Superior temporal gyrus (tissue), 1 donor: ENCODE results near the gene CUL1.
"Not testable (repeated sequence)": the region's sequence is repeated elsewhere in the genome, so short reads cannot be mapped to it uniquely, and the experiment has no call there.

ENCODE experiments used
- DNase-seq: peaks from one replicate; pipeline ENCODE4 v3.0.0-alpha.2; 2016; ENCODE audit errors: extremely low spot score

Gene CUL1

DNA sequence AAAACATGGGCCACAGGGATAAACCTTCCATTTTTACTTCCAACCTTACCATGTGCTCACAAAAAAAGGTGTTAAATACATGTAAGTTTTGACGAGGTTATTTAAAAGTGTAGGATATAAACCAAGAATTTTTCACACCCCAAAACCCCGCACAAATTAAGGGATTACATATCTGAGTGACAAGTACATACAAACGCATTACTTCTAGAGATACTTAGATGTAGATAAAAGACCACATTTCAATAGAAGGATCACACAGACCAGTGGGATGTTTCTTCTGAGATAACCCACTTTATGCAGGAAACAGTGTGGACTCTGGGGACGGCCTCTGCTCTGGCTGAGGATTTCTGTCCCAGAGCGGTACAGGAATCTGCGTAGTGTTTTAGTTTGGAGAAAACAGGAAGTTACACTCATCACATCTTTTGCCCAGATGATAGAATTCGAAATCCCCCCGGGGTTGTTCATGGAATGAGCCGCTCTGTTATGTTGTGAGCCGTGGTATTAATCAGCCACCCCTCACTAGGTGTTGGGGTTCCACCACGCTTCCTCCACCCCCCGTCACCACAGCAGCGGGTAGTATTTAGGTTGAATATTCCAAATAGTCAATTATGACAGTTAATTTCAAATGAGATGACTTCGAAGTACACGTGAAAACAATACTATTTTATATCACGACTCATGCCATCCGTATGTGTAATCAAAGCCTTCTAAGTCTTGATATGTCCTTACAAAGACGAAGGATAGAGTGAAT is 1.3 kb upstream of the CUL1 start:
- DNase-seq: peak; percentile 51

DNA sequence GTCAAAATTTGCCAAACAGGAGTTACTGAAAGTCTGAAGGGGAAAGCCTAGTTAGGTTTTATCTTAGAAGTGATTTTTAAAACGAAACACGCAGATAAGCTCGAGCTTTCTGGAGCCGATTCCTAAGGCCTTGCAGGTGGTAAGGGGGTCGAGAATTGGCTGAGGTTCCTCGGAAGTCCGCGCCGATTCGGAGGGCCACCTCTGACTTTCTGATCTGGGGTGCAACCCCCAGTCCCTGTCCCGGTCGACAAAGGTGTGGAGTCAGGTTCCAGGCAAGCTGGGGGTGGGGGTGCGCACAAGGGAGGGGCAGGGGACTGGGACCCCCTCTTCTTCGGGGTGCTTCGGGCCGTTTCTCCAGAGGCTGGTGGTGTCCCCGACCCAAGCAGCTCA is 701 bp upstream of the CUL1 start:
- DNase-seq: no peak

DNA sequence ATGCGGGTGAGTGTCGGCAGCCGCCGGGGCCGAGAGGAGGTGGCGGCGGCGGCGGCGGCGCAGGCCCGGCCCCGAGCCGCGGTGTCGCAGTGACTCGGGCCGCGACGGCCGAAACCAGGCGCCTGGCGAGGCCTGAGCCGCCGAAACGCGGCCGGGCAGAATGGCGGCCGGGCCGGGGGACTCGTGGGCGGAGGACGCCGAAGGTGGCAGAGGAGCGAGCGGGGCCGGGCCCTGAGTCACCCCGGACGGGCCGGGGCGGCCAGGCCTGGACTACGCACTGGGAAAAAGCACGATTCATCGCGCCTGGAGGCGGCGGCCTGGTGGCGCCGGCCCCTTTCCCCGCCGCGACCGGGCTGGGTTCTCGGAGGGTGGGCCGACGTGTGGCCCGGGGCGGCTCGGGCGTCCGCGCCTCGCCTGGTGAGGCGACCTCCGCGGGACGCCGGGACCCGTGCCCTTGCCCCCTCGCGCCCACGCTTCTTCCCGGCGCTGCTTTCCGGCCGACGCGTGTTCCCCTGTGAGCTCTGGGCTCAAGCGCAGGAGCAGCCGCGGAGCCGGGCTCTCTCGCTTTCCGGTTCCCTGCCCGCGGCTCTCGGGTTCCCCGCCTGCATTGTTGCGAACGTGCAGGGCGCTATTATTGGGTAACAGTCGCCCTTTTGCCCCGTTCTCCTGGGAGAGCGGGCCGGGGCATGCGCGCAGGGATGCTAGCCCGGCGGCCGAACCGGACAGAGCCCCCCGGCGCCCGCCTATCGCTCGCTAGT is 500 bp downstream of the CUL1 start:
- no peak for DNase-seq

DNA sequence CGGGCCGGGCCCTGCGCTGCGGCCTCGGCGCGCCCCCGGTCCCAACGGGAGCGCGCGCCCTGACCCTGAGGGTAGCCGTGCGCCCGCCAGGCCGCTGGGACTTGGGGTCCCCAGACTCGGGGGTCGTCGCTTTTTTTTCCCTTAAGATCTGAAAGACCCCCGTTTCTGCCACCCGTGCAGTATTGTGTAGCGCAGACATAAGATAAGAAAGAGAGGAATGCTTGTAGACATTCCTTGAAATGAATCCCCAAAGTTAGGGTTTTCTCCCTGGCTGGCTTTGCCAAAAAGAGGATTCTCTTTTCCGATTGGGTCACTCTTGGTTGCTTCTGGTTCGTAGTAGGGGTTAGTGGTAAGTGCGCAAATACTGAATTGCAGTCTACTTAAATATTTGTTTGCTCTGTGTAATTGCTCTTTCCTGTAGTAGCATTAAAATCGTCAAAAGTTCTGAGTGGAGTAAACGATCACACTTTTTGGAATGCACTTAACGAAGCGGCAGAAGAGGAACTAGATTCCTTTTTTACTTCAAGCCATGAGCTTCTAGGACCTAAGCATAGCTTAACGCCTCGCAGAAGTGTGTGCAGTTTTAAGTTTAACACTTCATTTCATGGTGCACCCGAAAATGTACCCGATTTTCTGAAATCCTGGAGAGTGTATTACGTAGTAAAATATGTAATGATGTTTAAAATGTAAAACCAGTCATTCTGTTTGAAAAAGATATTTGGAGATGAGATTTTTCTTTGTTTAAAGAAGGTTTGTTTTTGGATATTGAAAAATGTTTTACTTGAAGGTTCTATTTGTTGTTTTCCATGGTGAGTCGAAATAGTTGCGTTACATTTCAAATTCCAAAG is 1.3 kb downstream of the CUL1 start:
- DNase-seq: peak; percentile 37

DNA sequence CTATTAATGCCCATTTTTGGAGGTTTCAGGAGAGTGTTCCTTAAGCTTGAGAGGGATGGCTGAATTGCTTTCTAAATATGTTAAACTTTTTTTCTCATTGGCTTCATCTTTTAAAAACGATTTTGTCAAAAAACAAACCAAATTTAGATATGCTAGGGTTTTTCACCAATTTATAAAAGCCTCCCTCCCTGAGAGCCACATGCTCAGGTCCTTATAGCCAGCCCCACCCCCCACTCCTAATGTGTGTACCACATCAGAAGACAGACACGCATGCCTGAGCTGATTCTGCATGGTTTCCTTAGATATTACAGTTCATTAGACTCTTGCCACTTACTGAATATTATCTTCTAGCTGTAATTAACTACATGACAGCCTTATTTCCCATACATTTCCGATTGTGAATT is 2.0 kb downstream of the CUL1 start:
- DNase-seq: no peak

DNA sequence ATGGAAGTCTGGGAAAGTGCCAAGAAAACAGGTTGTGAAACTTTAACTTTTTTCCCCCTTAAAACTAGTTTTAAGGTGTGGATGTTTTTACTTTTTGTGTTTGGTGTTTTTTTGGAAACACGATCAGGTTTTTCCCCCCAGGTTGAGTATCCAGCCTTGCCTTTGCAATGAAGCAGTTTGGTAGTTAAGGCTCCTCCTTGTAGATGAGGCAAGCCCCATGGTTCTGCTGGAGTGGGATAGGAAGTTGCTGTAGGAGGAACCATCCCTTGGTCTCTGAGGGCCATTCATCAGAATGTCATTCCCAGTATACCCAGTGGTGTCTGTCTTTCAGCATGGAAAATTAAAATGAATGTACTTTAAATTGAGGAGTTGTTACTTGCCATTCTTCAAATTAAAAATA is 2.7 kb downstream of the CUL1 start:
- DNase-seq: no peak

DNA sequence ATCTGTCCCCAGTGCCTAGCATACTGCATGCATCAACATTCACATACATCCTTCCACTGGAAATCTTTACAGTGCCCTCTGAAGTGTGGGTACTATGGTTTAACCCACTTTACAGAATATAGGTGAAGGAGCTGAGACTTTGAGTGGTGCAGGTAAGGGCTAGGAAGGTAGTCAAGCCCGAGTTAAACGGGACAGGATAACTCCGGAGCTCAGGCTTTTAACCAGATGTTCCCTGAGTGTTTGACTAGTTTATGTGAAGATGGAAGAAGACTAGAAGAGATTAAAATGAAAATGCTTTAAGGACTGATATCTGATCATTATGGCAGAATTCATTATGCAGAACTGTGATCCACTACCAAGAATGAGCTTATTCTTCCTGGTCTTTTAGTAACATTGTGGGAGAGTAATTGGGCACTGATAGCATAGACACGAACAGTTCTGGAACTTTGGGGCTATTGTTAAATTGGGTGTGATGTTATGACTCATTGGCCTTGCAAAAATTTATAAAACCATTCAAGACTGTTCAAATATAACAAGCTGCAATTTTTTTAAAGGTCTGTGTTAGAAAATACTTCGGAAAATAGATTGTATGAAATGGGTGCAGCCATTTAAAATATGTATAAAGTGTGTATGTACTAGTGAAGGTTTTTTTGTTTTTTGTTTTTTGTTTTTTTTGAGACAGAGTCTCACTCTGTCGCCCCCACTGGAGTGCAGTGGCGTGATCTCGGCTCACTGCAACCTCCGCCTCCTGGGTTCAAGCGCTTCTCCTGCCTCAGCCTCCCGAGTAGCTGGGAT is 4.4 kb downstream of the CUL1 start:
- no peak for DNase-seq

DNA sequence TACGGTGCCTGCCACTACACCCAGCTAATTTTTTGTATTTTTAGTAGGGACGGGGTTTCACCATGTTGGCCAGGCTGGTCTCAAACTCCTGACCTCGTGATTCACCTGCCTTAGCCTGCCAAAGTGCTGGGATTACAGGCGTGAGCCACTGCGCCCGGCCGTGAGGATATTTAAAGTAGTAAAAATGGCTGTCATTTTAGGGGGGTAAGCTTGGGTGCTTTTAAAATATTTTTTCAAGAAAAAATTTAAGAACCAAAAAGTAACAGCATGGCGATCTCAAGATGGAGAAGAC is 4.9 kb downstream of the CUL1 start:
- not testable (repeated sequence) for DNase-seq

DNA sequence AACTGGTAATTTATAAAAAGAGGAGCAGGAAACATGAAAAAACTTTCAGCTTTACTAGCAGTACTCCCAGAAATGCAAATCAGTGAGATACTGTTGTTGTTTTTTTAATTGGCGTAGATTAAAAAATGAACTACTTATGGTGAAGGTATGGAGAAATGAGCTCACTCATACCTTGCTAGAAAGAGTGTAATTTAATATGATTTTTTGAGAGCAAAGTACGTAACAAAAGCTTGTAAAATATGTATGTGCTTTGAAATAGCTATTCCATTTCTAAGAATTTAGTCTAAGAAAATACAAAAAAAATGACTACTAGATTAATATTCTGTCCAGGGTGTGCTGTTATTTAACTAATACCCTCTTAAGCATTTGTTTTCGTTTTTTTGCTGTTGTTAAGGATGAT is 5.5 kb downstream of the CUL1 start:
- no peak for DNase-seq

DNA sequence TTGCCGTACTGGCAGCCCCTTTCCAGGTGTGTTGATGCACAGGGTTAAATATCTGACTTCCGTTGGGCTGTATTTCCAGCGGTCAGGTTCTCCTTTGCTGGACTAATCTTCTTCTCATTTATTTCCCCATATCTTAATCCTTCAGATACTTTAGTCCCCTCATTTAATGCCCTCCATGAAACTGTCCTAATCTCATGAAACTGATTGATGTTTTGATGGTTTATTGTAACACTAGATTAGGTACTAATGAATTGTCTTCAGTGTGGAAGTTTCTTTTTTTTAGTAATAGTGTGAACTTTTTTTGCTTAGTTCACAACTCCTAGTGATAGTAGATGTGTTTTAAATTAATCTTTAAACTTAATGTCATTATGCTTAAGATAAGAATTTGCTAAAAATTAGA is 6.3 kb downstream of the CUL1 start:
- no peak for DNase-seq

DNA sequence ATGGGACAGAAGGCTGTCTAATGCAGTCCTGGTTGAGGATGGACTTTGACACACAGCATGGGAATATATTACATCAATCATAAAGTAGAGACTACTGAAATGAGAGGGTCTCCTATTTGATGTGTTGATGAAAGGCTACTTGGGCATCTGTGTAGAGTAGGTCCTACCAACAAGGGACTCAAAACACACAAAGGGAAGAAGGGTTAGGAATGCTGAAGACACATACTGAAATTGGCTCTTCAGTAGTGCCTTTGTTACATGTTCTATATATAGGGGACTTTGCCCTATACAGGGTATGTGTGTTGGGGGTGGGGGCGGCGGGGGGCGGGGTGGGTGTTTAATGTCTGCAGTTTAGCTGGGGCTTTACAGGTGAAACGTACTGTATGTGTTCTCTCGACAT is 7.7 kb downstream of the CUL1 start:
- DNase-seq: no peak

DNA sequence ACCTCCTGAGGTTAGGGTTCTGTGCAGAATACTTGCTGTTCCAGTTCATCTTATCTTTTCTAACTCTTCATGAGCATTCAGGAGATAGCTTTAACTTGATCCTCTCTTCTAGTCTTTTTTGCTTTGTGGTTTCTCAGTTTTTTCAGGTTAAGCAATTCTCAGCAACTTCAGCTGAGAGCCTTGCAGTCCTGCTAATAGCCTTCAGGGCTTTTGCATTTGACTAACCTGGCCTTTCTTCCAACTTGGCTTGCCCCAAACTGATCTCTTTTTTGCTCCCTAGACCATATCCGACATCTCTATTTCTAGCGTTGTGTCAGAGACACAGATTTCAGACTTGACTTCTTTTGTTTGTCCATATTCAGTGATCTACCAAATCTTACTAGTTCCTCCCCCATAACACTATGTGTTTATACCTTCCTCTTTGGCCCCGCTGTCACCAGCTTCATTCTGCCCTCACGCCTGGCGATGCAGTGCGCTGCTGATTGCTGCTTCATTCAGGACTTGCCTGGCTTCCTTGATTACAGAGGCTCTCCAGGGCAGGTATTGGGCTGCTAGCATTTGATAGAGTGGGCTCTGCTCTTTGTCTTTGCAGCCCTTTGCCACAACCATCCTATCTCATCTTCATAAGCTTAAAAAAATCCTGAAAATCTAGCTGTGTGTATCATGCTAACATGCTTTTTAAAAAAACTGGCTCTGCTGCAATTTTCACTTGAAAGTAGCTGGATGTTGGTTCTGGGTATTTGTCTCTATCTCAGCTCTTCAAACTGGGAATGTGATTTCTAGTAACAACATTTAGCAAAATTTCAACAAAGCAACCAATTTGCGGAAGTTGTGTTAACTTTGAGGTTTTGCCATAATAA is 9.6 kb downstream of the CUL1 start:
- DNase-seq: no peak

DNA sequence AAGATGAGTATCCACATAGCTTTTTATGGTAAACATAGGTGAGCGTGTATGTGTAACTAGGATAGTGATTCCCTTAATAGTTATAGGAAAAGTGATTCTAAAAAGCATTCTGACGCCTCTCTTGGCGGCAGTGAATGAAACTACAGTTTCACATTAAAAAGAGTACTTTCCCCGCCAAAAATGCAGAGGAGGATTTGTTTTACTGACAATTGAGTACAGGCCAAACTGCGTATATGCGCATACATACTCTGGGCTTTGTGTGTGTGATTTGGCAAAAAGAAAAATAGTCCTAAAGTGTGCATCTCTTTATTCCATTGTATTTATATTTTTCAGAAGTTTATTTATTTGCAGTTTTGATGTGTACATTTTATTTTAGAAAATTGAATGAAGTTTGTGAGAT is 10.3 kb downstream of the CUL1 start:
- DNase-seq: no peak

DNA sequence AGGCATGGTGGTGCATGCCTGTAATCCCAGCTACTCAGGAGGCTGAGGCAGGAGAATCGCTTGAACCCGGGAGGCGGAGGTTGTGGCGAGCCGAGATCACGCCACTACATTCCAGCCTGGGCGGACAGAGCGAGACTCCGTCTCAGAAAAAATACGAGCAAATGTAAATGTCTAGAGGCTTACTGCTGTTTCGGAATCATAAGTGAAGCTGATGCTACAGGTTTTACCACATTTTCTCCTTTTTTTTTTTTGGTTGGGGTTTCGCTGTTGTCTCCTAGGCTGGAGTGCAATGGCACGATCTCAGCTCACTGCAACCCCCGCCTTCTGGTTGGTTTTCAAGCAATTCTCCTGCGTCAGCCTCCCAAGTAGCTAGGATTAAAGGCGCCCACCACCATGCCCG is 11.7 kb downstream of the CUL1 start:
- not testable (repeated sequence) for DNase-seq

DNA sequence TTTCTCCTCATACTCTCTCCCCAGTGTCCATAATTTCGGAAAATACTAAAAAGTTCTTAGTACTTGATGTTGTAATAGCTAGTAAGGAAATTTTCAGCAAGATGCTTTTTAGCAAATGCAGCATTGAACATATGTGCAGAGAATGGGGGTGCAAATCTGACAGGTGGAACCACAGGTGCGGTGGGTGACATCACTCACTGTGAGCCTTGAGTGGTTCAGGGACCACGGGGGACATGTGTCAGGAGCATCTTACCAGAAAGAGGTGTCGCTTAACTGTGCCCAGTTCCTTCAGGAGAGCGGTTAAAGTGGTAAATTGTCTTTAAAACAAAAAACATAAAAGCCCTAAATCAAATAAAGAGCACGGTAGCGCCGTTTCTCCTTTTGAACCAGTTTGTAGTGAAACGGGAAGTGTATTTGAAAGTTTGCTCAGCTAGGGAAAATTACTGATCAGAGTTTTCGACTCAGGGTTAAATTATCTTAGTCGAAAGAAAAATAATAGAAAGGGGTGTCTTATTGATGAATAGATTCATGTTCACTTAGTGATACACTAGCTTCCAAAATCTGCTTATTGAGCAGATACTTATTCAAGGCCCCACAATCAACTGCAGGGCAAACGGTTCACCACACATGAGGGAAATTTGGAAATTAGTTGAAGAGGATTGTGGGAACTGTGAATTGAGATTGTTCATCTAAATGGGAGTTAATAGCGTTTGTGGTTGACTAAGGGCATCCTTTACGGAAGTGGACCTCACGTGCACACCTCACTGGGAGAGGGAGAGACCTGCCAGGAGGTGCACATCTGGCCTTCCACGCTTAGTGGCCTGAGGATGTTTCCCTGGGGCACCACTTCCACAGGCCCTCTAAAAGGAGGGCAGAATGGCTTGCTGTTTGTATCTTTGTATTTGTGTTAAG is 12.7 kb downstream of the CUL1 start:
- DNase-seq: no peak

DNA sequence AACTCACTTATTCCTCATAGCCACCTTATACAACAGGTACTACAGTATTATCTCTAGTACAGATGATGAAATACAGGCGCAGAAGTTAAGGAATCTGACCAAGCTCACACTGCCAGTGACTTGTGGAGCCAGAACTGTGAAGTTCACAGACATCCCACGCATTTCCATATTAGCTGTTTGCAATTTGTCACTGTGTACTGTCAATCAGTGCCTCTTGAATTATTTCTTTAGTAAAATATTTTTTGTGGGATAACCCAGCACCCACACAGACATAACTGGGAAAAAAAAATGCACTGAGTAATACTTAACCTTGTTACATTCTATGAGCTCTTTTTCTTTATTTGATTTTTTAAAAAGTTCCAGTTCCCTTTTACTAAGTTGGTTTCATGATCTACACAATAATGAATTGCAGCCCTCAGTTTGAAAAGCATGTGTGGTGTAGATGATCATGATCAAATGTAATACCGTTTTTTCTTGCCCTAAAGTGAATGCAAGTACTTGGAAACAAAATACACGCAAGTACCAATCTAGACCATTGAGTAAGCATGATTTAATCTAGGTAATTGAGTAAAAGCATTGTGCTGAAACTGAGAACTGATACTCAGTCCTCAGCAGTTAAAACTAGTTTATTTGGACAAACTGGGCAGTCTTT is 14.1 kb downstream of the CUL1 start:
- DNase-seq: no peak

DNA sequence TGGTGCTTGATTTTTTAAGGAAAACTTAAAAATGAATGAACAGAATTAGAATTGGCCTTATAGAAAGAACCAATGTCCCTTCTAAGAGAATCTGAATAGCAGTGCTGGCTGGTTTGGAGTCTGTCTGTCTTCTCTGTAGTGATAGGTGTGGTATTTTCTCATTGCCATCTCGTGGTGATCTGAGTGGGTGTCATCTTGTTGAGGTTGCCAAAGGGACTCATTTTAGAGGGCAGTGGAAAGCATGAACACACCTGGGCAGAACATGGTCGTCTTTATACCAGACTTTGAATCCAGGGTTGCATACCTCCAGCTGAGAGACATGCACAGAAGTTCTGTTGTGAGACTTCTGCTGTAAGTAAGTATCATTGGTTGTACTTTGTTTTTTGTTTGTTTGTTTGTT is 15.8 kb downstream of the CUL1 start:
- no peak for DNase-seq

DNA sequence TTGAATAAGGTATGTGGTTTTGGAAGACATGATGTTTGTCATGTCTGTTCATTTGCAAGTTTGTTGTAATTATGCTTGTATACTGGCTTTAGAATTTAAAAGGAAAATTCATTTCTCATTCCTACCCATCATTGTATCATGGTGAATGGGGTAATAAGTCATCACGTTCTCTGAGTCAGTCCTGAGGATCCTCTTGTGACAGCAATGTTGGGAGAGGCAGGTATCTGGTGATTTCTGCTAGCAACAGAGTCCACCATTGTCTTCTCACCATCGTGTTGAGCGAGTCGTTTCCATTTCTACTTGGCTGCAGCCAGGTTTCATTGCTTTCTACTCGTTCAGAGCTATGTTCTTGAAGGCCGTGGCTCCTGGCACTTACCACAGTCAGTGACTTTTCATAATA is 16.3 kb downstream of the CUL1 start:
- DNase-seq: no peak

DNA sequence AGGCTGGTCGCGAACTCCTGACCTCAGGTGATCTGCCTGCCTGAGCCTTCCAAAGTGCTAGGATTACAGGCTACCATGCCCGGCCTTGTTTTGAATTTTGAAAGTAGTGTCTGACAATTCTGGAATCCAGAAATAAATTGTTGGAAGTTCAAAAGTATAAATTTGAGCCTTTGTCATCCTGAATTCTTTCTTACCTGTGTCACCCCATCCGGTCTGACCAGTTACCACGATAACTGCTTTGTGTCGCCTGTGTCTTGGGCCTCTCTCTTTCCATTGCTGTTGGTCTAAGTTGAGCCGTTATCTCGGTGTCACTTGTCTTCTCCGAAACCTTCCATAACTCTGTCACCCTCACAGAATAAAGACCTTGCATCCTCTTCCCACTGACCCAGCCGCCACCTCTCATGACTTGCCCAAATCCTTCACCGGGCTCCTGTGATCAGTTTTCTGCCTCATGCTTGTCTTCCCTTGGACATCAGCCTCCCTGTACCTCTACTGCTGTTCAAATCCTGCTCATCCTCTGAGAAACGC is 18.6 kb downstream of the CUL1 start:
- no peak for DNase-seq
